T-cell (primary cell): ENCODE data around the gene KIRREL1. TPM values are rescaled to one million over a fixed set of nuclear protein-coding genes. Genes with fewer than 3 reads are reported as not detected.
A peak's percentile ranks its signal among the peaks of the same experiment; 100 is the strongest.

Source experiments
- ATAC-seq, 4 experiments: fragments of 200-7000 bp in 3 of 4; fragments of 150-1000 bp in 1 of 4; cut with Tn5 transposase; replicated peaks in 1 of 4; 1 replicate in 3 of 4; 2 replicates in 1 of 4; pipeline ENCODE4 v1.10.0; 2021; ENCODE audit warnings: moderate library complexity in 3 of 4, mild to moderate bottlenecking in 2 of 4, moderate number of reproducible peaks in 1 of 4
- CTCF ChIA-PET, 2 donors: fragments of 300-600 bp; sonication (Branson Sonifier 250); formaldehyde crosslinking; loops; one replicate each; lab custom pipeline; 2022; ENCODE audit warnings: antibody characterized with exemption in 2 of 2; lab: Charles Lee
- POLR2A ChIA-PET, 2 donors: fragments of 300-600 bp; sonication (Branson Sonifier 250); formaldehyde crosslinking; loops; one replicate each; lab custom pipeline; 2022; ENCODE audit warnings: antibody characterized with exemption in 2 of 2; lab: Charles Lee
- DNase-seq, 35 experiments: peaks; one replicate each; pipeline versions ENCODE4 v3.0.0 to v3.0.0-alpha.2; 2013 to 2023
- H3K27ac ChIP-seq: one replicate; pipeline ENCODE4 v1.5.1; 2013; ENCODE audit warnings: low read length
- H3K27me3 ChIP-seq, 2 experiments: replicated peaks in 1 of 2; 1 replicate in 1 of 2; 2 replicates in 1 of 2; pipeline versions ENCODE4 v1.6.1 to v1.7.0; 2013; ENCODE audit warnings: low read length in 1 of 2, mixed read lengths in 1 of 2; ENCODE audit not compliant: control insufficient read depth in 2 of 2, insufficient read depth in 2 of 2; ENCODE audit errors: extremely low read depth in 1 of 2
- H3K36me3 ChIP-seq, 2 donors: 1 replicate in 1 of 2; 2 replicates in 1 of 2; pipeline versions ENCODE4 v1.6.1 to v1.7.0; 2013; ENCODE audit warnings: low read length in 1 of 2; ENCODE audit not compliant: control insufficient read depth in 2 of 2, insufficient read depth in 1 of 2; ENCODE audit errors: extremely low read depth in 1 of 2
- H3K4me1 ChIP-seq, 2 experiments: 1 replicate in 1 of 2; 2 replicates in 1 of 2; pipeline versions ENCODE4 v1.6.1 to v1.7.0; 2013; ENCODE audit warnings: low read length in 2 of 2, mixed read lengths in 1 of 2; ENCODE audit not compliant: insufficient read depth in 2 of 2, control insufficient read depth in 1 of 2; ENCODE audit errors: extremely low read depth in 1 of 2
- H3K4me3 ChIP-seq, 2 donors: 1 replicate in 1 of 2; 2 replicates in 1 of 2; pipeline versions ENCODE4 v1.5.1 to v1.7.0; 2013; ENCODE audit warnings: mild to moderate bottlenecking in 2 of 2, low read length in 1 of 2, moderate library complexity in 1 of 2; ENCODE audit not compliant: control insufficient read depth in 1 of 2; ENCODE audit errors: extremely low read depth in 1 of 2
- H3K9me3 ChIP-seq: 2 replicates; pipeline ENCODE4 v1.7.0; 2013
- H3K27ac Mint-ChIP-seq, 2 donors: one replicate each; pipeline ENCODE4 v1.8.0; 2020 to 2021; ENCODE audit warnings: mild to moderate bottlenecking in 2 of 2, mixed read lengths in 2 of 2
- H3K27me3 Mint-ChIP-seq, 2 donors: one replicate each; pipeline ENCODE4 v1.8.0; 2021 to 2022; ENCODE audit warnings: mixed read lengths in 2 of 2
- H3K36me3 Mint-ChIP-seq: one replicate; pipeline ENCODE4 v1.8.0; 2021; ENCODE audit warnings: mixed read lengths
- H3K4me1 Mint-ChIP-seq, 3 donors: one replicate each; pipeline ENCODE4 v1.8.0; 2020 to 2022; ENCODE audit warnings: mixed read lengths in 3 of 3, mild to moderate bottlenecking in 1 of 3
- H3K4me3 Mint-ChIP-seq, 3 donors: one replicate each; pipeline ENCODE4 v1.8.0; 2020 to 2022; ENCODE audit warnings: mild to moderate bottlenecking in 3 of 3, mixed read lengths in 3 of 3, moderate library complexity in 3 of 3
- H3K9me3 Mint-ChIP-seq, 3 donors: one replicate each; pipeline ENCODE4 v1.8.0; 2020 to 2022; ENCODE audit warnings: mixed read lengths in 3 of 3
- WGBS: methylation state at CpG from one replicate; pipeline ENCODE4 v1.1.5; 2013; ENCODE audit warnings: missing lambda C conversion rate; ENCODE audit not compliant: insufficient coverage; 5-methylcytosine and 5-hydroxymethylcytosine counted together
- total RNA-seq, 35 experiments: library from RNA in 6 of 35; stranded (reverse) in 6 of 35; fragments of 120-200 nt in 1 of 35; gene quantifications; one replicate each; pipeline versions ENCODE4 v1.2.1 to v1.2.4 and lab custom pipeline; 2013 to 2026

KIRREL1 gene
- total RNA-seq, 5 donors from 2014 or later (not counting 1 experiment from before 2014, with no cell fraction given) = 0.16 to 0.20 (median 0.19) TPM; not detected in 2

DNA sequence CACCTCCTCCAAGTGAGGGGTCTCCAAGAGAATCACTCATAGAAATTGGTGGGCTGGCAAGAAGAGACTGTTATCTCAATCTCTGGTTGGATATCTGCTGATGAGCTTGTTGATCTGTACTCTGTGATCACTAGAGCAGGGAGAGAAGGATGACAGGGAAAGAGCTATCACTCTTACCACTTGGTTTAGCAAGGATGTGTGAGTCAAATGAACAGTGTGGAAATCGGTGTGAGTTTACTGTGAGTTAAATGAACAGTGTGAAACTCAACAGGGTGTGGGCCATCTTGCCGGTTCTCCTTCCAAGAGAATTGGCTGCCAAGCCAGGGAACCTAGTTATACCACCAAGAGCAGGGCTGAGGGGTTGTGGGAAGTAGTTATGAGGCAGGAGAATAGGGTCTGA lies 154.0 kb downstream of the KIRREL1 start:
- Histone ChIP-seq H3K27me3 (no peaks in the 10 kb centered on the region), H3K4me1 (peaks cover 4 to 16% of the 10 kb centered on the region in 2 experiments), H3K4me3 (no peak overlapping the region), H3K9me3 (no peaks in the 10 kb centered on the region), H3K27ac (no peak overlapping the region), H3K36me3 (no peaks in the 10 kb centered on the region)
- ChIA-PET CTCF (interaction anchor here in 1 of 2 donors (0.5 kb wide), 1 partner anchor 46 kb away, joined by 3 read pairs; no protein-coding TSS in a partner anchor), POLR2A (interaction anchor here in 1 of 2 donors (0.5 kb wide), 1 partner anchor 38 kb away, joined by 3 read pairs; no protein-coding TSS in a partner anchor)
- WGBS = 83% methylated on average over 2 of the region's 2 CpGs
- H3K27ac Mint-ChIP-seq = no peak overlapping the region
- peaks cover 27 to 31% (median 31%) of the 10 kb centered on the region in 3 donors for H3K4me1 Mint-ChIP-seq
- DNase-seq = no peak
- no peaks in the 10 kb centered on the region for H3K36me3 Mint-ChIP-seq
- H3K27me3 Mint-ChIP-seq = no peaks in the 10 kb centered on the region
- no peak overlapping the region for H3K4me3 Mint-ChIP-seq
- ATAC-seq = no peak
- H3K9me3 Mint-ChIP-seq = no peaks in the 10 kb centered on the region

DNA sequence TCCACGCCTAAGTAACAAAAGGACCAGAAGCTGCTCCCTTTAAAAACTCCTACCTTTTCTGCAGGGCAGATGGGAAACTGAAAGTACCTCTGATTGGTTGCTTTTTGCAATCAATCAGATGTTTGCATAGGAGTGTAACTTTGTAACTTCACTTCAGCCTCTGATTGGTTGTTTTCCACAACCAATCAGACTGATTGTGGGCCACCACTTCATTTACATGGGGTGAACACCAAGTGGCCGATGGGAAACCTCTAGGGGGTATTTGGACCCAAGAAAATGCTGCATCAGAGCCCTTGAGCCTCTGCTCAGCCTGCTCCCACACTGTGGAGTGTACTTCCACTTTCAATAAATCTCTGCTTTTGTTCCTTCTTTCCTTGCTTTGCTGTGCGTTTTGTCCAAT lies 154.4 kb downstream of the KIRREL1 start:
- Mint-ChIP-seq H3K4me1 (peaks cover 27 to 31% (median 31%) of the 10 kb centered on the region in 3 donors), H3K27ac (no peak overlapping the region), H3K36me3 (no peaks in the 10 kb centered on the region), H3K9me3 (no peaks in the 10 kb centered on the region), H3K4me3 (no peak overlapping the region), H3K27me3 (no peaks in the 10 kb centered on the region)
- Histone ChIP-seq H3K27ac (no peak overlapping the region), H3K9me3 (no peaks in the 10 kb centered on the region), H3K4me3 (no peak overlapping the region), H3K27me3 (no peaks in the 10 kb centered on the region), H3K4me1 (peaks cover 4 to 16% of the 10 kb centered on the region in 2 experiments), H3K36me3 (no peaks in the 10 kb centered on the region)
- ATAC-seq (no peak), DNase-seq (no peak)
- WGBS = 38% methylated on average over 1 of the region's 3 CpGs
- ChIA-PET POLR2A (interaction anchor here in 1 of 2 donors (0.5 kb wide), 1 partner anchor 38 kb away, joined by 3 read pairs; no protein-coding TSS in a partner anchor), CTCF (no interaction called here)

DNA sequence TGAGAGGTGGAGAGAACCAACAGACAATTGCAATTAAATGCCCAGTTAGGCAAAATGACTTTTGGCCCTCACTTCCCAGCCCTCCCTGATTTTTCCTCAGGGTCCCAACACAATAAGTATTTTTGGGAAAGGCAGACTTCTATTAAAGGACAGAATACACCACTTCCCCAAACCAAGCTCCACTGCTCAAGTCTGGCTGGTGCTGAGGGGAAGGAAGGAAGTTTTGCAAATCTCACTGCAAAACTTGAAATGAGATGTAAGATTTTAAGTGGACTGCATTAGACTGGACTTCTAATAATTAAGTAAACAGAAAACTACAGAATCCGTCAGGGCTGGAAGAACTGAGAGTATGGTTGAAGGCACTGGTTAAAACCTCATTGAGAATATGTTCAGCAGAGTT lies 155.0 kb downstream of the KIRREL1 start:
- Mint-ChIP-seq H3K4me3 (peak overlapping the region; percentile 89 to 97 (median 96)), H3K36me3 (no peaks in the 10 kb centered on the region), H3K27ac (peak overlapping the region in 1 of 2 donors; percentile 40), H3K4me1 (peaks cover 27 to 31% (median 31%) of the 10 kb centered on the region in 3 donors), H3K27me3 (peaks cover 0 to 2% of the 10 kb centered on the region in 2 donors), H3K9me3 (no peaks in the 10 kb centered on the region)
- ATAC-seq (no peak), DNase-seq (no peak)
- Histone ChIP-seq H3K36me3 (no peaks in the 10 kb centered on the region), H3K4me3 (no peak overlapping the region), H3K4me1 (peaks cover 4 to 16% of the 10 kb centered on the region in 2 experiments), H3K27me3 (no peaks in the 10 kb centered on the region), H3K9me3 (no peaks in the 10 kb centered on the region), H3K27ac (no peak overlapping the region)
- ChIA-PET POLR2A (no interaction called here), CTCF (no interaction called here)
- no CpG with 5 or more reads among the region's 1 CpG for WGBS

- ChIA-PET CTCF (interaction anchor here in 1 of 2 donors (1.5 kb wide), 1 partner anchor 24 kb away, joined by 7 read pairs; no protein-coding TSS in a partner anchor), POLR2A (no interaction called here)
- Mint-ChIP-seq H3K4me3 (peak overlapping the region; percentile 89 to 97 (median 96)), H3K4me1 (peaks cover 27 to 31% (median 31%) of the 10 kb centered on the region in 3 donors), H3K36me3 (no peaks in the 10 kb centered on the region), H3K27ac (peak overlapping the region; percentile 85 to 96), H3K27me3 (peaks cover 3 to 9% of the 10 kb centered on the region in 2 donors), H3K9me3 (no peaks in the 10 kb centered on the region)
- Histone ChIP-seq H3K4me3 (peak overlapping the region; percentile 77 to 99), H3K4me1 (peaks cover 4 to 16% of the 10 kb centered on the region in 2 experiments), H3K9me3 (no peaks in the 10 kb centered on the region), H3K36me3 (no peaks in the 10 kb centered on the region), H3K27ac (peak overlapping the region; percentile 79), H3K27me3 (no peaks in the 10 kb centered on the region)
- no peak for DNase-seq
- 57% methylated on average over 6 of the region's 8 CpGs for WGBS
- peak in 3 of 4 experiments; percentile 8 to 44 (median 25) for ATAC-seq
These were observed 155.7 kb downstream of the KIRREL1 start for GRCh38 chr1:158149175-158149574.

Other genes with a start within 250 kb of the KIRREL1 start
- 1 to 10 TPM; 1.2 to 3.4 (median 1.5) TPM for gene FCRL2, start 216.5 kb upstream of the KIRREL1 start, total RNA-seq
- 10 to 100 TPM in 1 of 5 donors, 1 to 10 TPM in 4; 2.4 to 11.9 (median 4.9) TPM for gene FCRL1, start 173.5 kb upstream of the KIRREL1 start, total RNA-seq
- not detected for gene CD5L, start 151.8 kb upstream of the KIRREL1 start, total RNA-seq
- under 1 TPM in 3 of 5 donors, not detected in 2; 0.10 to 0.22 (median 0.20) TPM for gene CD1D, start 187.2 kb downstream of the KIRREL1 start, total RNA-seq